Nephron progenitor cell (in vitro differentiated cells): ENCODE measurements around the gene SREBF1.

Experiments used
- DNase-seq: peaks from one replicate; pipeline ENCODE4 v3.0.0; 2021
- H3K27ac Mint-ChIP-seq: 2 replicates; pipeline ENCODE4 v1.8.0; 2021; ENCODE audit warnings: mild to moderate bottlenecking, moderate library complexity, mixed read lengths
- H3K27me3 Mint-ChIP-seq: 2 replicates; pipeline ENCODE4 v1.8.0; 2021; ENCODE audit warnings: mild to moderate bottlenecking, low read depth, mixed read lengths; ENCODE audit not compliant: poor library complexity
- H3K36me3 Mint-ChIP-seq: 2 replicates; pipeline ENCODE4 v1.8.0; 2021; ENCODE audit warnings: low read depth, mixed read lengths
- H3K4me1 Mint-ChIP-seq: 2 replicates; pipeline ENCODE4 v1.8.0; 2021; ENCODE audit warnings: mixed read lengths
- H3K4me3 Mint-ChIP-seq: 2 replicates; pipeline ENCODE4 v1.8.0; 2021; ENCODE audit warnings: mild to moderate bottlenecking, moderate library complexity, mixed read lengths
- H3K9me3 Mint-ChIP-seq: 2 replicates; pipeline ENCODE4 v1.8.0; 2021; ENCODE audit warnings: mild to moderate bottlenecking, moderate library complexity, mixed read lengths
- TF ChIP-seq, protein P1 (sequence below): fragments of 200-600 bp; sonication (generic); IDR thresholded peaks from 2 replicates; pipeline ENCODE4 v1.5.0; 2021; ENCODE audit warnings: antibody characterized with exemption

SREBF1 gene

GRCh38 chr17:17801800-17802481 is 34.8 kb downstream of the SREBF1 start:
- TF ChIP-seq, protein P1, sequence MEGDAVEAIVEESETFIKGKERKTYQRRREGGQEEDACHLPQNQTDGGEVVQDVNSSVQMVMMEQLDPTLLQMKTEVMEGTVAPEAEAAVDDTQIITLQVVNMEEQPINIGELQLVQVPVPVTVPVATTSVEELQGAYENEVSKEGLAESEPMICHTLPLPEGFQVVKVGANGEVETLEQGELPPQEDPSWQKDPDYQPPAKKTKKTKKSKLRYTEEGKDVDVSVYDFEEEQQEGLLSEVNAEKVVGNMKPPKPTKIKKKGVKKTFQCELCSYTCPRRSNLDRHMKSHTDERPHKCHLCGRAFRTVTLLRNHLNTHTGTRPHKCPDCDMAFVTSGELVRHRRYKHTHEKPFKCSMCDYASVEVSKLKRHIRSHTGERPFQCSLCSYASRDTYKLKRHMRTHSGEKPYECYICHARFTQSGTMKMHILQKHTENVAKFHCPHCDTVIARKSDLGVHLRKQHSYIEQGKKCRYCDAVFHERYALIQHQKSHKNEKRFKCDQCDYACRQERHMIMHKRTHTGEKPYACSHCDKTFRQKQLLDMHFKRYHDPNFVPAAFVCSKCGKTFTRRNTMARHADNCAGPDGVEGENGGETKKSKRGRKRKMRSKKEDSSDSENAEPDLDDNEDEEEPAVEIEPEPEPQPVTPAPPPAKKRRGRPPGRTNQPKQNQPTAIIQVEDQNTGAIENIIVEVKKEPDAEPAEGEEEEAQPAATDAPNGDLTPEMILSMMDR: no peak
- Mint-ChIP-seq H3K27ac (no peak overlapping the region), H3K4me1 (peaks cover 30% of the 10 kb centered on the region), H3K27me3 (no peaks in the 10 kb centered on the region), H3K4me3 (no peak overlapping the region), H3K9me3 (no peaks in the 10 kb centered on the region), H3K36me3 (peaks cover 49% of the 10 kb centered on the region)
- DNase-seq: no peak

GRCh38 chr17:17800504-17801021 is 36.2 kb downstream of the SREBF1 start:
- no peak overlapping the region for H3K4me3 Mint-ChIP-seq
- DNase-seq: no peak

DNA sequence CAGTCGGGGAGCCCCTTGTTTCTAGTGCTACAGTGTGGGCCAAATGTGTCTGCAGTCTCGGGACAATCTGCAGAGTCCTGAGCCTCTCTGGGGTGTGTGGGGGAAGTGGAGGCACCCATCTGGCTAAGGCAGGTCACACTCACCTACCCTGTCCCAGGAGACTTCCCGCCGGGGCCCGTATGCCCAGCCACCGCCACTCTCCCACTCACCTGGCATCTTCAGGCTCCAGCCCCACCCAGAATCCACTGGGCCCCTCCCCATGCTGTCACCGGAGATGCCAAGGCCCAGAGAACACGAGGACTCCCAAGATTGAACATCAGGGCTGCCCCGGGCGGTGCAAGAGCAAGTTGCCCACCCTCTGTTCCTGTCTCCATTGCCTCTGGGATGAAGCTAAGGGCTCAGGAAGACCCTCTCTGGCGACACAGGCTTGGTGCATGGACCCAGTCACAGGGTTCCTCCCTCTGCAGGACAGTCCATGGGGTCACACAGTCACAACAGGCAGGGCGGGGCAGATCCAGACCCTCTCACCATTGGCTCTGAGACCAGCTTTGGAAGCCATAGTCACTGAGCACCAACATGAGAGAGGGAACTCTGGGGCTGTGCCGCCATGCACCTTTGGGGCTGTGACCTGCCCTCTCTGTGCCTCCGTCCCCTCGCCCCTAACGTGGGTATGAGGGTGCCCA is 38.1 kb downstream of the SREBF1 start:
- H3K27me3 Mint-ChIP-seq: no peaks in the 10 kb centered on the region
- TF ChIP-seq, protein P1: no peak
- no peaks in the 10 kb centered on the region for H3K9me3 Mint-ChIP-seq
- H3K36me3 Mint-ChIP-seq: peaks cover 27% of the 10 kb centered on the region
- no peak overlapping the region for H3K4me3 Mint-ChIP-seq
- peaks cover 23% of the 10 kb centered on the region for H3K4me1 Mint-ChIP-seq
- H3K27ac Mint-ChIP-seq: no peak overlapping the region
- DNase-seq: no peak

More at GRCh38 chr17:17800504-17801021, 36.2 kb downstream of the SREBF1 start:
- Mint-ChIP-seq H3K9me3 (no peaks in the 10 kb centered on the region), H3K27me3 (no peaks in the 10 kb centered on the region), H3K27ac (no peak overlapping the region), H3K36me3 (peaks cover 37% of the 10 kb centered on the region), H3K4me1 (peaks cover 19% of the 10 kb centered on the region)
- TF ChIP-seq, protein P1: no peak

- Mint-ChIP-seq H3K4me3 (no peak overlapping the region), H3K4me1 (peaks cover 29% of the 10 kb centered on the region), H3K27me3 (no peaks in the 10 kb centered on the region), H3K27ac (peak overlapping the region; percentile 85), H3K9me3 (no peaks in the 10 kb centered on the region), H3K36me3 (peaks cover 27% of the 10 kb centered on the region)
- TF ChIP-seq, protein P1: no peak
- no peak for DNase-seq
Observed at GRCh38 chr17:17798010-17798556, 38.7 kb downstream of the SREBF1 start.

- Mint-ChIP-seq H3K27ac (no peak overlapping the region), H3K9me3 (no peaks in the 10 kb centered on the region), H3K4me1 (peaks cover 37% of the 10 kb centered on the region), H3K36me3 (peaks cover 26% of the 10 kb centered on the region), H3K4me3 (no peak overlapping the region), H3K27me3 (no peaks in the 10 kb centered on the region)
- TF ChIP-seq, protein P1: no peak
- DNase-seq: no peak
Observed at GRCh38 chr17:17797119-17797809, 39.5 kb downstream of the SREBF1 start.
